COLO668 (cell line): ENCODE measurements around the gene ELMO1.
A peak's percentile ranks its signal among the peaks of the same experiment; 100 is the strongest.

Experiments used
- DNase-seq: peaks from one replicate; lab custom pipeline; 2025; ENCODE audit not compliant: unreplicated experiment; lab: John Stamatoyannopoulos, UW

Gene ELMO1

GRCh38 chr7:36937754-36938563 is 510.7 kb downstream of the ELMO1 start:
- DNase-seq = no peak

- DNase-seq = no peak
Observed at GRCh38 chr7:36931892-36932291, 516.8 kb downstream of the ELMO1 start.

DNA sequence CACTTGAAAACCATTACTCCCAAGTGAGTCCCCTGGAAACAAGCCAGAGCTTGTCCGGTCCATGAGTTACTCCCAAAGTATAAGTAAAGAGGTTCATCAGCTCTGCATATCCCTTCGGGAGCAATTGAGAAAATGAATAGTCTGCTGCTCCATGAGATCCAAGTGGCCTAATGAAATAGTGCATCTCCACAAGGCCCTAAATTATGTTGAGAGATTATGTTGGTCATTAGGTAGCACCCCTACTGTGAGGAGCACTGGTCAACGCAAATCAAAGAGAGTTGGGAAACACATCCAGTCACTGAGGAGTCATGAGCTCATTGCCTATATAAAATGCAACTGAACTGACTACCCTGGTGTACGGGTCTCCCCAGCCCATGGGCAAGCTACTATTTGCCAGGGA is 518.9 kb downstream of the ELMO1 start:
- no peak for DNase-seq

- DNase-seq = no peak
Observed at GRCh38 chr7:36928718-36929117, 519.9 kb downstream of the ELMO1 start.

GRCh38 chr7:36928311-36928710 is 520.4 kb downstream of the ELMO1 start:
- DNase-seq = no peak

GRCh38 chr7:36925691-36926090 is 523.0 kb downstream of the ELMO1 start:
- no peak for DNase-seq

DNA sequence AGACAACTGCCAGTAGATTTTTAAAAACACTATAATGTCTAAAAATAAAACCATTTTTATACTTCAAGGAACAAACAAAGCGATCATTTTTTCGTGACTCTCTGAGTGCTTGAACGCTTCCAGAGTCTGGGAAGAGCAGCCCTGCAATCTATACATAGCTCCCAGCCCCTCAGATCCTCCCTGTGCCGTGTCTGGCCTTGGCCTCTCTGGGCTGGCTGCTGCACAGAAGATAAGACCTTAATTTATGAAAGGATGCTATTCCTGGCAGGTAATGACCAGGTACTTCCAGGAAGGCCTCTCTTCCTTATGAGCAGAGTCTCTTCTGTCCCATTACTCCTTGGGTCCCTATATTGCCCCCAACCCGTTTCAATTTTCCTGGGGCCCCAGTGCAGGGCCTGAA is 523.5 kb downstream of the ELMO1 start:
- no peak for DNase-seq

DNA sequence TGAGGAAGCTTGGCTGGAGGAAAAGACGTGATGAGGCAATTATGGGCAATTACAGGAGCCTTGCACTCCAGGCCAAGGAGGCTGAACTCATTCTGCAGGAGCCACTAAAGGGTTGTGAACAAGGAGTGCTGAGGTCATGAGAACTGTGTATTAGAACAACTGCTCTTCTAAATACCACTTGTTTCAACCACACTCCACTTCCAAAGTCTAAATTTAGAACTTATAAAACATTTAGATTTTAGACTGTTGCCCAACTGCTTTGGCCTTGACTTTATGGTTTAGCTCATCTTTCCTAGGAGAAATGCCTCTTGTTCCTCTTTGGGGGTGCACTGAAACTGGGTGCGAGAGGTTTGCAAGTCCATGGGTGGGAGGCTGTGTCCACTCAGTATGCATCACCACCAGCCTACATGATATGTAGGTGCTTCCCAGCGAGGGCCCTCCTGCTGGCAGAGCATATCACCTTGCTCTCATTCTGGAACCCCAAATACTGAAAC is 524.7 kb downstream of the ELMO1 start:
- no peak for DNase-seq

GRCh38 chr7:36923185-36923584 is 525.5 kb downstream of the ELMO1 start:
- DNase-seq = no peak

DNA sequence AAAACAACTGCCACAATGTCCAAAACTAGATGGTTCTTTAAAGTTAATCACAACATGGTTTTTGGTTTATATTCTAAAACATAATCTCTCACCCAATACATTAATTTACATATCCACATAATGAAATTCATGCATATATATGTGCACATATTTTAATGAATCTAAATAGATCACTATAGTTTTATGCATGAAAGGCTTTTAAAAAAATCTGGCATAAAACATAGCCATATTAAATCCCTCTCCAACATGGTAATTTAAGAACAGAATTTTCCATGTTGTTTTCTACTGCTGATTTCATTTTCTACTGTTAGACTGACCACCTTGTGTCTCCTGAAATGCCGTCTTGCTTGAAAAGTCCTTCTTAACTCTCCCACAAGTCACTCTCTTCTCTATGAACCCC is 528.2 kb downstream of the ELMO1 start:
- DNase-seq = no peak

DNA sequence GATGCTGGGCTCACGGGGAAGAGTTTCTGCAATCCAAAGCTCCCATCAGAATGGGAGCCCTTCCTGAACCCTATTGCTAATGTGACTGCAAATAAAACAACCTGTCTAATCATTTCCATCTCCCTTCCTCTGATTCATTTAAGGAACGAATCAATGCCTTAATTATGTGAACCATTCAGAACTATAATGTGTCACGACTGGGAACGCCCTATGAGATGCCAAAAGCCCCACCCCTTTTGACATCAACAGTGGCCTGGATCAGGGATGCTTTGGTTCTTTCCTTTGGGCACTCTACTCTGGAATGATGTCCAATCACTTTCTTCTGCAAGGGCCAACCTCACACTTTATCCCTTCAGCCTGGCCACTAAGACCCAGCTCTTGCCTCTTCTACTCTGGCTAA is 528.9 kb downstream of the ELMO1 start:
- DNase-seq = no peak

- DNase-seq = no peak
Observed at GRCh38 chr7:36918591-36918990, 530.1 kb downstream of the ELMO1 start.

DNA sequence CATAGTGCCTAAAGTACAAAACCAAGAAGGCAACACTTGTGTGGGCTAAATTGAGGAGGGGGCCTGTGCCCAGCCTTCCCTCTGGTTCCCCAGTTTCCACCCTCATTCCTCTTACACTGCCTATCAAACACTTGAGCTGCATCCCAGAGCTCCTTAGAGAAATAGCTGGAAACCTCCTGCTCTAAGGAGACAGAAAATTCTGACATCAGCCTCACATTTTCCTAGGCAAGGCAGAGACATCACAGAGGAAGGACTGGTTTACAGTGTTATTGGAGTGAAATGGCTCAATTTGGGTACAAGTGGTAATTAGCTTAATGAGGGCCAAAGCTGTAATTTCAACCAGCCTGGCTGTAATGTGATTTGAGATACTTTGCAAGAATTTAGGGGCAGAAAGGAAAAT is 532.0 kb downstream of the ELMO1 start:
- DNase-seq = no peak

- no peak for DNase-seq
Observed at GRCh38 chr7:36916116-36916515, 532.5 kb downstream of the ELMO1 start.

DNA sequence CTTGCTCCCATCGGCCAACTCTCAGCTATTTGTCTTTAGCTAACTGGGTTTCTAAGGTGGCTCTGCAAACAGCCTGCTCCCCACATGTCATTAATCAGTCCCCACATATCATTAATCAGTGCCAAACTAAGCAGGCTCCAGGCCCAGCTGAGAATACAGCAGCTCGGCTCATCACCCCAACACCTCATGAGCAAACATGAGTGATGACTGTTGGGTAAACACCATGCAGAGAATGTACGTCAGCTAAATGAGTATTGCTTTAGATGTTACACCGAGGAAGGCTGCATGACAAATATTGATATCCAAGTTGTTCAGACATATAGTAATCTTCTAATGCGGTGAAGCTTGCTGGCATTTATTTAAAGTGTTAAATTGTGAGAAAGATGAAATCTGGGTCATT is 536.9 kb downstream of the ELMO1 start:
- DNase-seq = peak; percentile 75

- no peak for DNase-seq
Observed at GRCh38 chr7:36910859-36911258, 537.8 kb downstream of the ELMO1 start.

DNA sequence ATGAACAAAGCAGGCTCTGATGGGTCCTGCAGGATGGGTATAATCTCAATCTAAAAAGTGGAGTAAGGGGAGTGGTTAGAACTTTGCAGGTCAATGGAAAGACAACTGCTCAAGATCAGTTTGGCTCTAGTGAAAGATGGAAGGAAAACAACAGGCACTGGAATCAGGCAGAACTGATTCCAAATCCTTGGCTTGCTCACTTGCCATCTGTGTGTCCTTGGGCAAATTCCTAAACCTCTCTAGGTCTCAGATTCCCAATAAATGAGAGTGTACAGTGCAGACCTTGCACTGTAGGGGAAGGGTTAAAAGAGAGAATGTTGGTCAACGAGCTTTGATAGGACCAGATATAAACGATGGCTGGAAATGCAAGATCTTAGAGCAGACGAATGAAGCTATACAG is 538.3 kb downstream of the ELMO1 start:
- DNase-seq = no peak

- no peak for DNase-seq
Observed at GRCh38 chr7:36906956-36907635, 541.6 kb downstream of the ELMO1 start.

- DNase-seq = peak; percentile 53
Observed at GRCh38 chr7:36906448-36906847, 542.2 kb downstream of the ELMO1 start.

DNA sequence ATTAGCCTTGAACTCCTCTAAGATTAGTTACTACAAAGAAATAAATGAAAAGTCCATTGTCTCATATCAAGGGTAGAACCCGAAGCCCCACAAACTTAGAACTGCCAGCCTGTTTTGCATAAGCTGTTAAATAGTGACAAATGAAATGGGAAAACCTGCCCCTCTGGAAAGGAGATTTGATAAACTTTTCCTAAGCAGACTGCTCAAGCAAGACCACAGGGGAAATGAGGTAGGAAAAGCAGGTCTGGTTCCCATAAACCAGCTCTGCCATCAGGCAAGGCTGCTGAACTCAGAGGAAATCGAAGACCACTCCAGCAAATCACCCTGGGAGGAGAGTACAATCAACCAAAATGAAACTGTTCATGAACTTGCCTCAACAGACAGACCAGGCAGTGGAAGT is 542.8 kb downstream of the ELMO1 start:
- no peak for DNase-seq

- no peak for DNase-seq
Observed at GRCh38 chr7:36904802-36905201, 543.9 kb downstream of the ELMO1 start.

GRCh38 chr7:36904101-36904500 is 544.6 kb downstream of the ELMO1 start:
- DNase-seq = no peak
